ENCODE data around the gene SYS1.

SYS1 gene

GRCh38 chr20:45400346-45401031 is 37.5 kb downstream of the SYS1 start:
- no peak for TF ChIP-seq Cebpa-rat (IDR thresholded peaks at IDR 0.05)
- H3K36me3 ChIP-seq, result 0 out of 2 replicates have a peak, but pooled peaks cover 4% of the 10 kb centered on the region
- H3K27me3 ChIP-seq, result peaks cover 22% of the 10 kb centered on the region

GRCh38 chr20:45402946-45403345 is 40.0 kb downstream of the SYS1 start:
- no peak for TF ChIP-seq Cebpa-rat (IDR thresholded peaks at IDR 0.05)
- Histone ChIP-seq H3K9ac (no peak overlapping the region), H3K4me1 (peaks cover 15% of the 10 kb centered on the region), H3K36me3 (0 out of 2 replicates have a peak, but pooled peaks cover 4% of the 10 kb centered on the region), H3K27me3 (peaks cover 46% of the 10 kb centered on the region), H3K27ac (no peak overlapping the region), H3K4me2 (no peak overlapping the region), H3K9me3 (peaks cover 40% of the 10 kb centered on the region), H4K20me1 (peaks cover 10% of the 10 kb centered on the region; the same call in 1 of the 2 replicates), H3K4me3 (no peak overlapping the region)

More at GRCh38 chr20:45400346-45401031, 37.5 kb downstream of the SYS1 start:
- Histone ChIP-seq H3K4me2 (no peak overlapping the region), H3K4me1 (peaks cover 1% of the 10 kb centered on the region; the same call in 1 of the 2 replicates), H3K9ac (no peak overlapping the region), H3K27ac (no peak overlapping the region), H3K9me3 (peaks cover 40% of the 10 kb centered on the region), H3K4me3 (peak overlapping the region; percentile 36; the same call in 1 of the 2 replicates), H4K20me1 (no peaks in the 10 kb centered on the region)

GRCh38 chr20:45404438-45404837 is 41.5 kb downstream of the SYS1 start:
- H3K4me1 ChIP-seq, result peaks cover 23% of the 10 kb centered on the region
- peaks cover 55% of the 10 kb centered on the region for H3K27me3 ChIP-seq
- no peak overlapping the region for H3K9ac ChIP-seq
- H3K4me3 ChIP-seq, result no peak overlapping the region
- no peak overlapping the region for H3K4me2 ChIP-seq
- TF ChIP-seq Cebpa-rat (IDR thresholded peaks at IDR 0.05), result no peak
- H3K27ac ChIP-seq, result no peak overlapping the region
- peaks cover 37% of the 10 kb centered on the region for H3K9me3 ChIP-seq
- 0 out of 2 replicates have a peak, but pooled peaks cover 4% of the 10 kb centered on the region for H3K36me3 ChIP-seq
- peaks cover 14% of the 10 kb centered on the region; the same call in 1 of the 2 replicates for H4K20me1 ChIP-seq

GRCh38 chr20:45405571-45406259 is 42.8 kb downstream of the SYS1 start:
- TF ChIP-seq Cebpa-rat (IDR thresholded peaks at IDR 0.05), result no peak
- peaks cover 55% of the 10 kb centered on the region for H3K27me3 ChIP-seq
- H3K4me1 ChIP-seq, result peaks cover 23% of the 10 kb centered on the region
- peaks cover 25% of the 10 kb centered on the region for H3K9me3 ChIP-seq
- H3K27ac ChIP-seq, result no peak overlapping the region
- 0 out of 2 replicates have a peak, but pooled peaks cover 4% of the 10 kb centered on the region for H3K36me3 ChIP-seq
- H4K20me1 ChIP-seq, result peaks cover 14% of the 10 kb centered on the region; the same call in 1 of the 2 replicates
- peak overlapping the region; percentile 98 for H3K4me2 ChIP-seq
- H3K9ac ChIP-seq, result peak overlapping the region; percentile 58; the same call in 1 of the 2 replicates
- peak overlapping the region; percentile 71 for H3K4me3 ChIP-seq

- Histone ChIP-seq H3K4me1 (peaks cover 23% of the 10 kb centered on the region), H3K9ac (peak overlapping the region; percentile 58), H3K27ac (no peak overlapping the region), H3K9me3 (peaks cover 17% of the 10 kb centered on the region), H3K4me2 (peak overlapping the region; percentile 98), H3K4me3 (peak overlapping the region; percentile 71), H4K20me1 (peaks cover 14% of the 10 kb centered on the region; the same call in 1 of the 2 replicates), H3K36me3 (no peaks in the 10 kb centered on the region), H3K27me3 (peaks cover 55% of the 10 kb centered on the region)
- no peak for TF ChIP-seq Cebpa-rat (IDR thresholded peaks at IDR 0.05)
Observed at GRCh38 chr20:45406260-45407066, 43.5 kb downstream of the SYS1 start.

GRCh38 chr20:45407067-45407745 is 44.2 kb downstream of the SYS1 start:
- Histone ChIP-seq H3K27ac (no peak overlapping the region), H3K27me3 (peaks cover 55% of the 10 kb centered on the region), H3K9ac (0 out of 2 replicates have a peak overlapping the region, but pooled peaks have one; percentile 58), H3K4me1 (peaks cover 23% of the 10 kb centered on the region), H3K36me3 (no peaks in the 10 kb centered on the region), H3K4me2 (peak overlapping the region; percentile 98), H4K20me1 (peaks cover 14% of the 10 kb centered on the region; the same call in 1 of the 2 replicates), H3K4me3 (peak overlapping the region; percentile 71), H3K9me3 (peaks cover 10% of the 10 kb centered on the region)
- no peak for TF ChIP-seq Cebpa-rat (IDR thresholded peaks at IDR 0.05)

- Histone ChIP-seq H3K4me2 (peak within 1 kb of the TSS; percentile 98), H3K27me3 (peaks cover 55% of the 10 kb centered on the region)
Observed at GRCh38 chr20:45407783-45408645, 45.1 kb downstream of the SYS1 start, which contains the start of gene DBNDD2. DBNDD2 (plus strand) TSS chr20:45408289; CDS start chr20:45408468, 179 bp downstream.

GRCh38 chr20:45408646-45409213 is 45.8 kb downstream of the SYS1 start:
- peak overlapping the region; percentile 28; the same call in 1 of the 2 replicates for H3K4me2 ChIP-seq
- H3K9me3 ChIP-seq, result no peaks in the 10 kb centered on the region
- H3K4me3 ChIP-seq, result no peak overlapping the region
- peaks cover 51% of the 10 kb centered on the region for H3K27me3 ChIP-seq
- no peaks in the 10 kb centered on the region for H3K36me3 ChIP-seq
- H3K4me1 ChIP-seq, result peaks cover 23% of the 10 kb centered on the region
- no peak for TF ChIP-seq Cebpa-rat (IDR thresholded peaks at IDR 0.05)
- no peak overlapping the region for H3K9ac ChIP-seq
- H3K27ac ChIP-seq, result no peak overlapping the region
- H4K20me1 ChIP-seq, result peaks cover 14% of the 10 kb centered on the region; the same call in 1 of the 2 replicates

More at GRCh38 chr20:45407783-45408645, 45.1 kb downstream of the SYS1 start, which contains the start of gene DBNDD2:
- Histone ChIP-seq H3K27ac (no peak within 1 kb of the TSS), H4K20me1 (peaks cover 14% of the 10 kb centered on the region; the same call in 1 of the 2 replicates), H3K4me3 (0 out of 2 replicates have a peak within 1 kb of the TSS, but pooled peaks have one; percentile 71), H3K9me3 (0 out of 2 replicates have a peak, but pooled peaks cover 2% of the 10 kb centered on the region), H3K9ac (no peak within 1 kb of the TSS), H3K4me1 (peaks cover 23% of the 10 kb centered on the region), H3K36me3 (no peaks in the 10 kb centered on the region)
- TF ChIP-seq Cebpa-rat (IDR thresholded peaks at IDR 0.05), result no peak

Measured in BLaER1 (cell line).